ENCODE results near the gene SMG1. TPM values are rescaled to one million over a fixed set of nuclear protein-coding genes. Genes with fewer than 3 reads are reported as not detected.

SMG1 gene
- total RNA-seq, 1 experiment from 2014 or later, result 96.4 TPM

- H3K23me2 ChIP-seq (ENCODE audit: insufficient read length, low read depth, low read length, poor library complexity, severe bottlenecking), result no peaks in the 10 kb centered on the region
- no peak overlapping the region for H3K14ac ChIP-seq (ENCODE audit: insufficient read depth, low read length)
- no peaks in the 10 kb centered on the region for H3K27me3 ChIP-seq (ENCODE audit: insufficient read depth, low read length)
- no peak overlapping the region for H3K27ac Mint-ChIP-seq
- no peak overlapping the region for H3K18ac ChIP-seq (ENCODE audit: insufficient read length, low read depth, low read length)
- H3K4me2 ChIP-seq (ENCODE audit: insufficient read depth, insufficient read length, low read length), result no peak overlapping the region
- H3K27ac ChIP-seq (ENCODE audit: insufficient read length, low read depth, low read length), result no peak overlapping the region
- H2BK12ac ChIP-seq (ENCODE audit: insufficient read length, low read depth, low read length), result no peak overlapping the region
- H4K8ac ChIP-seq (replicated peaks; ENCODE audit: insufficient read length, low read depth, low read length), result no peak overlapping the region
- no peak overlapping the region for H3K4me3 Mint-ChIP-seq
- H3K23ac ChIP-seq (ENCODE audit: insufficient read length, low read depth, low read length), result no peak overlapping the region
- no peak overlapping the region for H2AK5ac ChIP-seq (ENCODE audit: insufficient read length, low read length)
- H2BK5ac ChIP-seq (ENCODE audit: insufficient read length, low read length), result no peak overlapping the region
- H4K91ac ChIP-seq (ENCODE audit: insufficient read length, low read depth, low read length), result no peak overlapping the region
- H2BK20ac ChIP-seq (ENCODE audit: low read depth, low read length, poor library complexity, severe bottlenecking), result no peak overlapping the region
- DNase-seq, result no peak
- no peaks in the 10 kb centered on the region for H3K79me1 ChIP-seq (ENCODE audit: insufficient read depth, low read depth, low read length, poor library complexity, severe bottlenecking)
- no peak overlapping the region for H2BK120ac ChIP-seq (ENCODE audit: low read depth, low read length, poor library complexity, severe bottlenecking)
- no peak overlapping the region for H4K5ac ChIP-seq (ENCODE audit: insufficient read length, low read depth, low read length)
- no peak overlapping the region for H3K9ac ChIP-seq (ENCODE audit: extremely low read depth, insufficient read length, low read length)
- H3K36me3 Mint-ChIP-seq (ENCODE audit: insufficient read depth in 1 of 3, low read depth in 3 of 3), result no peaks in the 10 kb centered on the region; a peak in 1 of 7 replicates
- H3K79me2 ChIP-seq (ENCODE audit: insufficient read depth, low read length), result no peaks in the 10 kb centered on the region
- no peak for TF ChIP-seq CTCF (conservative IDR thresholded peaks at IDR 0.05)
- no peaks in the 10 kb centered on the region for H3K4me1 ChIP-seq (ENCODE audit: insufficient read depth, low read length)
- peaks cover 2 to 8% of the 10 kb centered on the region in 2 experiments for H3K4me1 Mint-ChIP-seq
- H2BK15ac ChIP-seq (ENCODE audit: low read depth, low read length), result no peak overlapping the region
- no peak overlapping the region for H3K4ac ChIP-seq (ENCODE audit: low read depth, low read length)
- no peak overlapping the region for H3T11ph ChIP-seq (ENCODE audit: low read length)
- no peaks in the 10 kb centered on the region for H3K27me3 Mint-ChIP-seq (ENCODE audit: low read depth)
- H2AFZ ChIP-seq (ENCODE audit: low read length), result no peak overlapping the region
- H3K56ac ChIP-seq (ENCODE audit: insufficient read length, low read depth, low read length), result no peak overlapping the region
- no peaks in the 10 kb centered on the region for H4K20me1 ChIP-seq (ENCODE audit: control insufficient read depth, insufficient read depth, insufficient read length)
- H3K9me3 ChIP-seq (ENCODE audit: control insufficient read depth, low read depth, low read length), result no peaks in the 10 kb centered on the region
- H3K9me3 Mint-ChIP-seq, result no peaks in the 10 kb centered on the region; a peak in 1 of 5 replicates
Observed at GRCh38 chr16:18953547-18953946, 27.3 kb upstream of the SMG1 start.
